NT2/D1 (cell line): ENCODE data around the gene SIRPB1.

Experiments used
- DNase-seq: peaks from one replicate; pipeline ENCODE4 v3.0.0-alpha.2; 2011; ENCODE audit warnings: low read depth, low spot score
- H3K27me3 ChIP-seq: 2 replicates; pipeline ENCODE4 v1.6.0; 2011; ENCODE audit warnings: mild to moderate bottlenecking; ENCODE audit not compliant: insufficient read length, insufficient read depth
- H3K36me3 ChIP-seq: 2 replicates; pipeline ENCODE4 v1.6.1; 2011; ENCODE audit warnings: mild to moderate bottlenecking, low read length, mixed read lengths; ENCODE audit not compliant: insufficient read depth, insufficient read length
- H3K4me1 ChIP-seq: 2 replicates; pipeline ENCODE4 v1.5.1; 2011; ENCODE audit not compliant: insufficient read depth, insufficient read length
- H3K4me3 ChIP-seq: 2 replicates; pipeline ENCODE4 v1.5.1; 2011; ENCODE audit warnings: low read depth; ENCODE audit not compliant: insufficient read length
- H3K9ac ChIP-seq: 2 replicates; pipeline ENCODE4 v1.6.0; 2011; ENCODE audit warnings: low read depth; ENCODE audit not compliant: insufficient read length
- H3K9me3 ChIP-seq: 2 replicates; pipeline ENCODE4 v1.5.1; 2011; ENCODE audit warnings: mild to moderate bottlenecking, low read length; ENCODE audit not compliant: insufficient read depth
- SUZ12 ChIP-seq: IDR thresholded peaks from 2 replicates; pipeline ENCODE4 v1.6.1; 2011; ENCODE audit not compliant: insufficient read length, insufficient read depth; ENCODE audit errors: extremely low read depth
- YY1 ChIP-seq: IDR thresholded peaks from 2 replicates; pipeline ENCODE4 v1.6.1; 2011; ENCODE audit not compliant: insufficient read length, insufficient read depth
- ZNF274 ChIP-seq: IDR thresholded peaks from 2 replicates; pipeline ENCODE4 v1.6.1; 2011; ENCODE audit warnings: mild to moderate bottlenecking, low read depth, low read length

SIRPB1 gene

GRCh38 chr20:1619861-1620444, at the start of gene SIRPB1:
TSS of gene SIRPB1 (minus strand) at chr20:1620009. CDS start at chr20:1619944, 65 bp downstream.
- Histone ChIP-seq H3K4me3 (no peak within 1 kb of the TSS), H3K9ac (no peak within 1 kb of the TSS), H3K27me3 (no peaks in the 10 kb centered on the region), H3K36me3 (no peaks in the 10 kb centered on the region), H3K4me1 (no peaks in the 10 kb centered on the region), H3K9me3 (no peaks in the 10 kb centered on the region)
- TF ChIP-seq SUZ12 (no peak), YY1 (no peak), ZNF274 (no peak)
- DNase-seq: no peak

- peaks cover 31% of the 10 kb centered on the region for H3K27me3 ChIP-seq
- H3K9ac ChIP-seq: no peak overlapping the region
- H3K36me3 ChIP-seq: no peaks in the 10 kb centered on the region
- TF ChIP-seq ZNF274 (no peak), SUZ12 (no peak), YY1 (no peak)
- H3K4me1 ChIP-seq: peaks cover 1% of the 10 kb centered on the region
- H3K9me3 ChIP-seq: peaks cover 13% of the 10 kb centered on the region; the same call in 1 of the 2 replicates
- H3K4me3 ChIP-seq: no peak overlapping the region
- no peak for DNase-seq
Measured at GRCh38 chr20:1669304-1669703, 49.5 kb upstream of the SIRPB1 start.

- H3K4me1 ChIP-seq: no peaks in the 10 kb centered on the region
- no peak for DNase-seq
- no peak overlapping the region for H3K4me3 ChIP-seq
- TF ChIP-seq YY1: no peak
- no peak for TF ChIP-seq SUZ12
- no peaks in the 10 kb centered on the region for H3K36me3 ChIP-seq
- no peak overlapping the region for H3K9ac ChIP-seq
- peaks cover 13% of the 10 kb centered on the region; the same call in 1 of the 2 replicates for H3K9me3 ChIP-seq
- H3K27me3 ChIP-seq: peaks cover 31% of the 10 kb centered on the region
Measured at GRCh38 chr20:1667502-1668085, 47.8 kb upstream of the SIRPB1 start.

- TF ChIP-seq YY1 (no peak), SUZ12 (no peak), ZNF274 (no peak)
- no peaks in the 10 kb centered on the region for H3K36me3 ChIP-seq
- H3K27me3 ChIP-seq: peaks cover 26% of the 10 kb centered on the region
- no peak overlapping the region for H3K9ac ChIP-seq
- DNase-seq: no peak
- H3K4me1 ChIP-seq: no peaks in the 10 kb centered on the region
- H3K9me3 ChIP-seq: peaks cover 13% of the 10 kb centered on the region; the same call in 1 of the 2 replicates
- H3K4me3 ChIP-seq: no peak overlapping the region
Measured at GRCh38 chr20:1666802-1667201, 47.0 kb upstream of the SIRPB1 start.

- DNase-seq: no peak
- Histone ChIP-seq H3K9ac (no peak overlapping the region), H3K27me3 (peaks cover 14% of the 10 kb centered on the region), H3K4me3 (no peak overlapping the region), H3K4me1 (no peaks in the 10 kb centered on the region), H3K9me3 (peaks cover 2% of the 10 kb centered on the region; the same call in 1 of the 2 replicates), H3K36me3 (no peaks in the 10 kb centered on the region)
- TF ChIP-seq SUZ12 (no peak), YY1 (no peak), ZNF274 (no peak)
Measured at GRCh38 chr20:1665345-1665744, 45.5 kb upstream of the SIRPB1 start.

GRCh38 chr20:1664911-1665310, 45.1 kb upstream of the SIRPB1 start:
- DNase-seq: no peak
- no peak for TF ChIP-seq SUZ12
- TF ChIP-seq YY1: no peak

GRCh38 chr20:1663917-1664316, 44.1 kb upstream of the SIRPB1 start:
- no peak overlapping the region for H3K9ac ChIP-seq
- H3K4me3 ChIP-seq: no peak overlapping the region
- H3K27me3 ChIP-seq: peaks cover 3% of the 10 kb centered on the region
- H3K4me1 ChIP-seq: no peaks in the 10 kb centered on the region
- H3K9me3 ChIP-seq: no peaks in the 10 kb centered on the region
- no peaks in the 10 kb centered on the region for H3K36me3 ChIP-seq
- no peak for DNase-seq
- TF ChIP-seq ZNF274: no peak
- TF ChIP-seq YY1: no peak
- no peak for TF ChIP-seq SUZ12

More at GRCh38 chr20:1664911-1665310, 45.1 kb upstream of the SIRPB1 start:
- H3K4me1 ChIP-seq: no peaks in the 10 kb centered on the region
- no peak overlapping the region for H3K9ac ChIP-seq
- peaks cover 10% of the 10 kb centered on the region for H3K27me3 ChIP-seq
- no peak overlapping the region for H3K4me3 ChIP-seq
- no peaks in the 10 kb centered on the region for H3K36me3 ChIP-seq
- H3K9me3 ChIP-seq: no peaks in the 10 kb centered on the region
